ENCODE data around the gene ECM2.

The ECM2 gene

GRCh38 chr9:92468206-92468605, 67.6 kb downstream of the ECM2 start:
- TF ChIP-seq, protein P1, sequence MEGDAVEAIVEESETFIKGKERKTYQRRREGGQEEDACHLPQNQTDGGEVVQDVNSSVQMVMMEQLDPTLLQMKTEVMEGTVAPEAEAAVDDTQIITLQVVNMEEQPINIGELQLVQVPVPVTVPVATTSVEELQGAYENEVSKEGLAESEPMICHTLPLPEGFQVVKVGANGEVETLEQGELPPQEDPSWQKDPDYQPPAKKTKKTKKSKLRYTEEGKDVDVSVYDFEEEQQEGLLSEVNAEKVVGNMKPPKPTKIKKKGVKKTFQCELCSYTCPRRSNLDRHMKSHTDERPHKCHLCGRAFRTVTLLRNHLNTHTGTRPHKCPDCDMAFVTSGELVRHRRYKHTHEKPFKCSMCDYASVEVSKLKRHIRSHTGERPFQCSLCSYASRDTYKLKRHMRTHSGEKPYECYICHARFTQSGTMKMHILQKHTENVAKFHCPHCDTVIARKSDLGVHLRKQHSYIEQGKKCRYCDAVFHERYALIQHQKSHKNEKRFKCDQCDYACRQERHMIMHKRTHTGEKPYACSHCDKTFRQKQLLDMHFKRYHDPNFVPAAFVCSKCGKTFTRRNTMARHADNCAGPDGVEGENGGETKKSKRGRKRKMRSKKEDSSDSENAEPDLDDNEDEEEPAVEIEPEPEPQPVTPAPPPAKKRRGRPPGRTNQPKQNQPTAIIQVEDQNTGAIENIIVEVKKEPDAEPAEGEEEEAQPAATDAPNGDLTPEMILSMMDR (IDR thresholded peaks at IDR 0.05) = no peak

DNA sequence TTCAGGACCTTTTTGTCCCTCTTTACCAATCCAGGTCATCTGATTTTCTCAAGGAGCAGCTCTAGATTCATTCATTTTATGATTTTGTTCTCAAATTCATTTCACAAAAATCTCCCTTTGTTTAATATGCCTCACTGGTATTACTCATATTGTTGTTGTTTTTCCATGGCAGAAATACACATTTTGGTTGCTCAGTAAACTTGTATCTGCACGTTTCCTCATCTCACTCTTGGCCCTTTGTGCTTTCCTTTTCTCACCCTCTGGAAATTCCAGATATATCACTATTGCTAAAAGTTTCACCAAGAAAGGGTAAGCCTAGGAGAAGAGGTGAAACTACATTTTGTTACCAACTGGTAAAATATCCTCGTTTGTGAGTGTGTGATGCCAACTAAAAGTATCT, 68.3 kb downstream of the ECM2 start:
- TF ChIP-seq, protein P1 (IDR thresholded peaks at IDR 0.05) = no peak

DNA sequence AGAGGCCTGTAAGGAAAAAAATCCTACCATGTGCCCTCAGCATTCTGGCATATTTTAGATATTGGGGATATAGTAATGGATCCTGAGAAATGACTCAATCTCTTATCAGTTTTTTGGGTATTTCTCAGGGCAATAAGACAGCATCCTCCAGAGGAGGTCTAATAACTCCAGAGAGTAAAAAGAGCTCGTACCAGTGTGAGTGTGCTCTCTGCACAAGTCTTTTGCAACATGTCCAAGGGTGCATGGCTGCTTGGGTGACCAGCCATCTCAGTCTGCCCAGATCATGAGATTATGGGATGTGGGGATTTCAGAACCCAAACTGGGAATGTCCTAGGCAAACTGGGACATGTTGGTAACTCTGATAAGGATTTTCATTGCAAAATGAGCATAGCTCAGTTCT, 68.7 kb downstream of the ECM2 start:
- TF ChIP-seq, protein P1 (IDR thresholded peaks at IDR 0.05) = no peak

DNA sequence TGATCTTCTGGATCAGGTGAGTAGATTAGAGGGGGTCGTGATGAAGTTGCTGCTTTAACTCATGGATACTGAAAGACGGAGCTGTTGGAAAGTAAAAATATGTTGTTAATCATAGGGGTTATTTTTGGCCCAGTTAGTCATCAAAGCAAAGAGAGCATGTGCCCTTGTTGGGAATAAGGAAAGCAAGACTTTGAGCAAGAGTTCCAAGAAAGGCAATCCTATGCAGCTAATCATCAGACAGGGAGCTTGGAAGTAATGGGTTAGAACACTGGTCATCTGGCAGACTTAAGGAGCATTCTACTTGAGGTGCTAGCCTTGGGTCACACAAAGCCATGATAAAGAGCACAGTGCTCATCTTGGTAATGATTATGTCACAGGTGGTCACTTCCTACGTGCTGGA, 71.8 kb downstream of the ECM2 start:
- TF ChIP-seq, protein P1 (IDR thresholded peaks at IDR 0.05) = no peak

DNA sequence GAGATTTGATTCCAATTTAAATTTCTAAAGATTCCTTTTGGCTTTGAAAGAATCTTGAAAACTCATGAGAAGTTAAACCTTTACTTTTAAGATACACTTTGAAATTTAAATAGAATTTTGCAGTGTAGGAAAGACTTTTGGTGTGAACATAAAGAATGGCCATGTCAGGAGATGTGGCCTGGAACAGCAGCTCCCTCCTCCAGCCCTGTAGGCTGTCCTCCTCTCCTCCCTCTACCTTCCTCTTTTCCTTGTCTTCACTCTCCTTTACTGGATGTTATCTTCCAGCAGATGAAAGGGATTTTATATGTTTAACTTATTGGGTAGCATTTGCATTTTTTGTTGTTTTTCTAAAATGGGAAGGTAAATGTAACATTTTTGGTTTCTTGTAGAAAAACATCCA, 72.4 kb downstream of the ECM2 start:
- TF ChIP-seq, protein P1 (IDR thresholded peaks at IDR 0.05) = no peak

DNA sequence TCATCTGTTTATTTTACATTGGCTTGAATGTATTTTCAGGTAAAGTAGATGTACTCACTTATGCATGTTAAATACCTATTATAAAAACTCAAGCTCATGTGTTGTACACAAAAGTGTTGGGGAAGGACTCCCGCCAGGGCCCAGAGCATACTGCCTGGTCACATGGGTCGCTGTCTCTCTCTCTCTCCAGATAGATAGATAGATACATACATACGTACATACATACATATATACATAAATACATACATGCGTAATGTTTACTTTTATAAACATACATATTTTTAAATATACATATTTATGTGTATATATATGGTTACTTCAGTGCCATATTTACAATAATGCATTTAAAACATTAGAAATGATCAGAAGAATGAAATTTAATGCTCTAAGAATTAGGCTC, 78.2 kb downstream of the ECM2 start:
- TF ChIP-seq, protein P1 (IDR thresholded peaks at IDR 0.05) = no peak

DNA sequence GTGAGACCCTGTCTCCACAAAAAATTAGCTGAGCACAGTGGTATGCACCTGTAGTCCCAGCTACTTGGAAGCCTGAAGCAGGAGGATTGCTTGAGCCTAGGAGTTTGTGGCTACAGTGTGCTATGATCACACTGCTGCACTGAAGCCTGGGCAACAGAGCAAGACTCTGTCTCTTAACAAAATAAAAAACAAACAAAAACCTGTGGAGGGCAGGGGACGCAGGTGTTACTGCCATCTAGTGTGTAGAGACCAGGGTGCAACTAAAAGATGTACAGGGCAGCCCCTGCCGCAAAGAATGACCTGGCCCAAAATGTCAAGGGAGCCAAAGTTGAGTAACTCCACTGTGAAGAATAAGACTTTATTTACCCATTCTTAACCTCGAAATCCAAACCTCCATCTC, 80.6 kb downstream of the ECM2 start:
- TF ChIP-seq, protein P1 (IDR thresholded peaks at IDR 0.05) = no peak; the same call in 1 of the 2 replicates

DNA sequence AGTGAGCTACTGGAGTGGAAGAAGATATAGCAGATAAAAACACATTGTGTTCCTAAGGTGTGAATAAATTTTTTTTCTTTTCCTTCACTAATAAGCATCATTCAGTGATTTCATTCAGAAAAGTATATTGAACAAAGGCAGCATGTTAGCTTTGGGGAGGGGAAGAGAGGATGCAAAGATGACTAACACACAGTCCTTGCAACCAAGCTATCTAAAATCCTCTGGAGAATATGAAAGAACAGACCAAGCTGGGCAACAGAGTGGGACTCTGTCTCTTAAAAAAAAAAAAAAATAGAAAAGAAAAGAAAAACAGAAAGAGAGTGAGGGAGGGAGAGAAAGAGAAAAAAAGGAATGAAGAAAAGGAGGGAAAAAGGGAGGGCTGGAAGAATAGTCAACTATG, 89.3 kb downstream of the ECM2 start:
- TF ChIP-seq, protein P1 (IDR thresholded peaks at IDR 0.05) = no peak
